ENCODE data around the gene ZBTB4.
"Not testable (repeated sequence)": the region's sequence is repeated elsewhere in the genome, so short reads cannot be mapped to it uniquely, and the experiment has no call there.

The ZBTB4 gene

DNA sequence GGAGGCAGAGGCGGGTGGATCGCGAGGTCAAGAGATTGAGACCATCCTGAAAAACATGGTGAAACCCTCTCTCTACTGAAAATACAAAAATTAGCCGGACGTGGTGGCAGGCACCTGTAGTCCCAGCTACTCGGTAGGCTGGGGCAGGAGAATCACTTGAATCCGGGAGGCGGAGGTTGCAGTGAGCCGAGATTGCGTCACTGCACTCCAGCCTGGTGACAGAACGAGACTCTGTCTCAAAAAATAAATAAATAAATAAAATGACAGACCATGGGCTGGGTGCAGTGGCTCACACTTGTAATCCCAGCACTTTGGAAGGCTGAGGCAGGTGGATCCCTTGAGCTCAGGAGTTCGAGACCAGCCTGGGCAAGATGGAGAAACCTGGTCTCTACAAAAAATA is 9.6 kb downstream of the ZBTB4 start:
- not testable (repeated sequence) for DNase-seq

DNA sequence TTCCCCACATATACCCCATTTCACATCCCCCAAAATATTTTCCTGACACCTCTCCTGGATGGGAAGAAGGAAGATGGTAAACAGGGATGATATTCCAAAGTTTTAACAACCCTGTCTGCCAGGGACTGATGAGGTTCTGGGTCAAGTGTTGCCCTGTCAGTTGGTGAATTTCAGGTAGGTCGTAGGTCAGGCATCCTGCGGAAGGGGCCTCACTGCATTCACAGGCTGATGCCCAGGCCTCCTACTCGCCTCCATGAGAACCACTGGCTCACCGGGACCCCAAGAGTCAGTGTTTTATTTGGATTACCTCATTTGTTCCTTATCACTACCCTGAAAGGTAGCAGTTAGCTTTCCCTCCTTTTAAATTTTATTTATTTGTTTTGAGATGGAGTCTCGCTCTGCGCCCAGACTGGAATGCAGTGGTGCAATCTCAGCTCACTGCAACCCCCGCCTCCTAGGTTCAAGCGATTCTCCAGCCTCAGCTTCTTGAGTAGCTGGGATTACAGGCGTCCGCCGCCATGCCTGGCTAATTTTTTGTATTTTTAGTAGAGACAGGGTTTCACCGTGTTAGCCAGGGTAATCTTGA is 10.5 kb downstream of the ZBTB4 start:
- no peak for DNase-seq

DNA sequence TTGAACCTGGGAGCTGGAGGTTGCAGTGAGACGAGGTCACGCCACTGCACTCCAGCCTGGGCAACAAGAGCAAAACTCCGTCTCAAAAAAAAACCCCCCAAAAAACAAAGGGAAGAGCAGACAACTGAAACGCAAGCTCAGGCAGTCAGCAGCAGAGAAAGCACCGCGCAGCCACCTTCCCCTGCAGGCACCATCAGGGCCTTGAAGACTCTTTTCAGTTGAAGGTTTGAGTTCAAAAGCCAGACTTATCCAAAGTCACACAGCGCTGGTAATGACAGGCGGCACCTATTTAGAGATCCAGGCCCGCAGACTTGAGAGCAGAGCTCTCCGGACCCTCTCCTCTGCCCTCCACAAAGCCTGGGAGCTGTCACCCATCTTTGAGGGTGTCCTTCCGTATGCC is 11.1 kb downstream of the ZBTB4 start:
- DNase-seq: no peak

DNA sequence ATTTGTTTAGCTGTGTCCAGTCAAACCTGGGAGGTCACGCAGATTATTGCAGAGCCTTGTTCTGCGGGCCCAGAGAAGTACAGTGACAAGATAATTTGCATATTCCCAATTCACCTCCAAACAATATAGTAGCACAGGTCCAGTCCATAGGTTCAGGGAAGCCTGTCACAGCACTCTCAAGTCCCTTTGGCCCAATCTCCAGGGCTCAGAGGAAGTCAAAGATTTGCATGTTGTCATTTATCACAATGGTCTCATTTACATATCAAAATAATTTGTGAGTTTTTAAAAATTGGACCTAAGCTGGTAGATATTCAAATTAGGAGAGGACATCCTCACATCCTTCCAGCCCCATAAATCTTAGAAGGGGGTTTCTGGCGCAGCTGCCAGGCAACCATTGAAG is 11.9 kb downstream of the ZBTB4 start:
- no peak for DNase-seq

DNA sequence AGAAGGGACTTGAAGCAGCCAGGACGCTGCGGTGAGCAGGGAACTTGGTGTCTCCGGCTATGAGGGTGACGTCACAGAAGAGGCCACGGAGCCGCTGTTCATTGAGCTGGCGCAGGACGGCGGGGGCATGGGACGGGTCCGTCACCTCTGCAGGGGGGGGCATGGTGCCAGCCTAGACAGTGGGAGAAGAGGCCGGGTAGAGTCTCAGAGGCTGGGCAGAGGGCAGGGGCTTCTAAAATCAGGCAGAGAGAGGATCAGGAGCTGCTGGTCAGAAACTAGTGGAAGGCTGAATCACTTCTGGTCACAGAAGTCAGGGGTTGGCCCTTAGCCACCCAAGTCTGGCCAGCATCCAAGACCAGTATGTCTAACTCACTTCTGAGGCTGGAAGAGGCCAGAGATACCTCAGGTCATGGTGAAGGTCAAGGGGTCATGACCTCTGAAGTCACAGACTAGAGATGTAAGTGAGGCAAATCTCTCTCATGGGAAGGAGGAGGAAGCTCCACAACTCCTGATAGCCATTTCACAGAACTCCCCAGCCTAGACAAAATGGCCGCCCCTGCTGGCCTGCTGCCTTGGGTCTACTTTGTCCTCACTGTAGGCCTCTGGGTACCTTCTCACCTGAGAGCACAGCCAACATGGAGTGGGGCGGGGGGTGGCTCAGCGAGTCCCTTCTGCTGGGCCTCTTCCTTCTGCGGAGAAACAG is 12.6 kb downstream of the ZBTB4 start:
- no peak for DNase-seq

DNA sequence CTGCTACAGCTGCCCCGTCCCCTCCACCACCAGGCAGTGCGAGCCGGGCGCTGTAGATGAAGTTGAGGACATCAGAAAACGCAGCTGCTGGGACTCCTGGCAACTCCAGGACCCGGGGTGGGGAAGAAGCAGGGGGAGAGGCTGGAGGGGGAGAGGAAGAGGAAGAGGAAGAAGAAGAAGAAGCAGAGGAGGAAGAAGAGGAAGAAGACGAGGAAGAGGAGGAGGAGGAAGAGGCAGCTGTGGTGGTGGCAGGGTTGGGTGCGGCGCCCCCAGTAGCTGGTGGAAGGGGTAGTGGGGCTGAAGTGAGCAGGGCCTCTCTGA is 13.2 kb downstream of the ZBTB4 start:
- no peak for DNase-seq

DNA sequence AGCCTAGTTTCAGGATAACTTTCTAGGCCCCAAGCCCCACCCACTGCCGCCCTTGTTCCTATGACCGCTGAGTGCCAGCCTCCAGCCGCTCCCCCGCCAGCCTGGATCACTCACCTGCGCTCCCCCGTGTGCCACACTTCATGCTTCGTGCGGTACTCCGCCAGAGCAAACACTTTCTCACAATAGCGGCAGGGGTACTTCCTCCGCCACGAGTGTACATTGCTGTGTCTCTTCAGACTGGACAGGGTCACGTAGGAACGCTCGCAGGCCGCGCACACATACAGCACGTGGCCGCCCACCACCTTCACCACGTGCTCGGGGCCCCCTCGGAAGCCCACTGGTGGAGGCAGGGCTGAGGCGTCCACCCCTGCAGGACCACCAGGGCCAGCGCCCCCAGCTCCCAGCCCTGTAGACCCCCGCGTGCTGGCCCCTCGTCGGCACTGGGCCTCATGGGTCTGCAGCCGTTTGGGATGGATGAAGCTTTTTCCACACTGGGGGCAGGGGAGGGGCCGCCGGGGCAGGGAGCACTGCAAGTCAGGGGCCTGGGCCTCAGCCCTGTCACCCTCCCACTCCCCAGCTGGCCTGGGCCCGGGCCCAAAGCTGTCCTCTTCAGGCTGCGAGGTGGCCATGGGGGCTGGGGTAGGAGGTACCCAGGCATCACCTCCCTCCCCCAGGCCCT is 13.7 kb downstream of the ZBTB4 start:
- DNase-seq: no peak

DNA sequence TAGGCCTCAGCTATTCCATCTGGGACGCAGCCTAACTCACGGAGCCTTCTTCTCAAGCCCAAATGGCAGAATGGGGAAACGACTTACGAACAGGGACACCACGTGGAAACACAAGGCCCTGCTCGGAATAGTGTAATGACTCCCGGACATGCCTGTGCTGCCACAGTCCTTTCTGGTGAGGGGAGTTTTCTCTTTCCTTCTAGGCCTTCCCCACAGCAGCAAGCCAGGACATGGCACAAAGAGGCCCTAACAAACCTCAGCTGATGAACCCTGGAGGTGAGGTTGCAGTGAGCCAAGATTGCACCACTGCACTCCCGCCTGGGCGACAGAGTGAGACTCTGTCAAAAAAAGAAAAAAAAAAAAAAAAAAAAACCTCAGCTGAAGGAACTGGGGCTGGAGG is 15.3 kb downstream of the ZBTB4 start:
- no peak for DNase-seq

DNA sequence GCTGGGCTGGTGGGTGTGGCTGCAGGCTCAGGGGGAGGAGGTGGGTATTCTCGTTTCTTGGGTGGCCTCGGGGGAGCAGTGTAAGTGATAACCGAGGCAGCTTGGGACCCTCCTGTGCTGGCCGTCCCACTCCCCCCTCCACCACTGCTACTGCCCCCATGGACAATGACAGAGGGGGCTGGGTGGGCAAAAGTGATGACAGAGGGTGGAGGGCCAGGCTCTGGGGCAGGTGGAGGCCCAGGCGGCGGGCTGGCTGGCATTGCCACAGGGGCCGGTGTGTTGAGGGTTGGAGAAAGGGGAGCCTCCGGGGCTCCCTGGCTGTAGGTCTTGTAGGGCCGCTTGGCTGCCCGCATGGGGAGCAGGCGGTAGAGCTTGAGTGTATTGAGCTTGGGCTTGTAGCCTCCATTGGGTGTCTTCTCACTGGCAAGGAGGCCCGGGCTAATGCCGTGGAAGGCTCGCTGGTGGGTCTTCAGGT is 16.0 kb downstream of the ZBTB4 start:
- no peak for DNase-seq

DNA sequence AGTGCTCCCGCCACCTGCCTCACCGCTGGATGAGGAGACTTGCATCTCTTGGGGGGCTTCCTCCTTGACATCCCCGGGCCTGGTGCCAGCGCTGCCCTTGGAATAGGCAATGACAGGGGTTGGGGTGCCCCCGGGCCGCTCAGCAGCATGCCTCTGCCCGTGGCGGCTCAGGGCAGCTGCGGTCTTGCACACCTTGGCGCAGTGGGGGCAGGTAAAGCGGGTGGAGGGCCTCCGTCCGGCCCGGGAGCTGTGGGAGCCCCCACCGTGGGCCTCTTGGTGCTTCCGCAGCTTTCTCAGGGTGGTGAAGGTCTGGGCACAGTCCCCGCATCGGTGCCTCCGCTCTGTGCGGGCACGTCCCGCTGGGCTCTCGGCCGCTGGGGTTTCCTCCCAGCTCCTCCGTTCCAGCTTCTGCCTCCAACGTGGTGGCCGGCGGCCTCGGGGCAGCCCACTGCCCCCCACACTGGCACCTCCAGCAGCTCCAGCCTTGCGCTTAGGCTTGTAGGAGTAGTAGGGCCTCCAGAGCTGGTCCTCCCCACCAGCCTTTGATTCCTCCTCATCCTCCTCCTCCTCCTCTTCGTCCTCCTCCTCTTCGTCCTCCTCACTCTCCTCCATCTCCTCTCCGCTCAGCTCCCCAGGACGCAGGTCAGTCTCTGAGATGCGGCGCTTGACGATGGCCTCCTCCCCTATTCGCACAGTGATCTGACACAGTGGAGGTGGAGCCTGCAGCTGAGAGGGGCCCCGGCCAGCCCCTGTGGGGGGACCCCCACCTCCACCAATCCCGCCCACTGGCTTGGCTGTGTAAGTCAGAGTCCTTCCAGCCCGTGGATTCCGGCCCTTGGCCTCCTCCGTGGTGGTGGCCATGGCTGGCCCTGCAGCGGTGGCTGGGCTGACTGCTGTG is 16.7 kb downstream of the ZBTB4 start:
- no peak for DNase-seq

DNA sequence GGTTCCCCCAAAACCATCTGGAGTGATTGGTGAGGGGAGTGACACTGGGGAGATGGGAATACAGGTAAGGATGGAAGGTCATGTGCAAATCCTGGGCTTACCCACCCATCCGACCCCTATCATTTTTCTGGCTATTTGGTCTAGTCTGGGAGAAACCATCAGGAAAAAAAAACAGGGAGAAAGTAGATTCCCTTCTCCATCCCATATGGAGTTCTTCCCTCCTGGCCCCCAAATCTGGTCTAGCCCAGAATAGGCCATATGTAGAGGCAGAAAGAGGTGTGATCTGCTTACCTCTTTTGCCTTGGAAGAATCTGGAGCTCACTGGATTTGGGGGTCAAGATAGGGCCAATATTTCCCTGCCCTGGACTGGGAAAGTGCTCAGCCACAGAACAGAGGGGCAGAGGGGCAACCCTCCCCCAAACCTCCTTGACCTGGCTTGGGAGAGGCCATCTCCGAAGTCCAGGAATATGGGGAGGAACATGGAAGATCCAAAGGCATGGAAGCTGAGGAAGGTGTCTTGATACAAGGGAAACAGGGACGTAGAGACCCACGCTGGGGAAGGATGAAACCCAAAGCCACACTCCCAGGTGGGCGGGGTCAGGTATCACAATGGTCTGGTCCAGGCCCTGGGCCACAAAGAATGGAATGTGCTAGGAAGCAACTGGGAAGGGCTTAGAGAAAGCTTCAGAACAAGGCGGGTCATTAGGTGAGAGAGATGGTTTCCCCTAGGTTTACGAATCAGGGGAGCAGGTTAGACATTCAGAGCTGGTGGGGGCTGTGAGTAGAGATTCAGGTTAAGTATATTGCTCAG is 18.4 kb downstream of the ZBTB4 start:
- no peak for DNase-seq

DNA sequence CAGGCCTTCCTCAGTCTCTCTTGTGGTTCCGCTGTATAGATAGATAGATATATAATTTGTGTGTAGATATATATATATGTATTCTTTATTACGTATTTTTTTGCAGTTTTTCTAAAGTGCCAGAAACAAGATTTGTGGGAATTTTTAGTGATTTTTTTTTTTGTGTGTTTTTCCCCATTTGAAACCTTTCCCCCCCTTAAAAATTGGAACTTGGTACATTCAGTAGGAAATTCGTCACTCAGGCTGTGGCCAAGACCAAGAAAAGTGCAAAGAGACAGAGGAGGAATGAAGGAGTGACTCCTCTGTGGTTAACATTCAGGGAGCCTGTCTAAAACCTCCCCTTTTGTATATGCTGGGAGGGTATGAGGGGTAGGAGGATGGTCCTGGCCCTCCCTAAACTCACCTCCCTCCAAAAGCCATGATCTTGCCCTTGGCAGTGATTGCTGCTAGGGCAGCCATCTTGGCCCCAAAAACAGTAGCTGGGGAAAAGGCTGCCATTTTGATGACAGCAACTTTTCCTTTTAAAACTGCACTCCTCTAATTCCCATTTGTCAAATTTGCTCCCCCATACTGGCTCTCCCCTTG is 19.4 kb downstream of the ZBTB4 start:
- DNase-seq: no peak

DNA sequence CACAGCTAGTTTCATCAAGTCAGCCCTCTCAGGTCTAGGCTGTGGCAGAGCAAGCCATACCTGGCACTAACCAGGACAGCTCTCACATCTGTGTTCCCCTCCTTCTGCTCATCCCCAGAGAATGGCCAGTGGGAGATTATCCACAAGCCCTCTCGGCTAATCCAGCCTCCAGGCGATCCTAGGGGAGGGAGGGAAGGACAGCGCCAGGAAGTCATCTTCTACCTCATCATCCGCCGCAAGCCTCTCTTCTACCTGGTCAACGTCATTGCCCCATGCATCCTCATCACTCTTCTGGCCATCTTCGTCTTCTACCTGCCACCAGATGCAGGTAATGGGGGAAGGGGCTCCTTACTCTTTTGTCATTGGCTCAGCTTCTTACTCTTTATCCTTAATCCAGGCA is 31.0 kb downstream of the ZBTB4 start:
- no peak for DNase-seq

DNA sequence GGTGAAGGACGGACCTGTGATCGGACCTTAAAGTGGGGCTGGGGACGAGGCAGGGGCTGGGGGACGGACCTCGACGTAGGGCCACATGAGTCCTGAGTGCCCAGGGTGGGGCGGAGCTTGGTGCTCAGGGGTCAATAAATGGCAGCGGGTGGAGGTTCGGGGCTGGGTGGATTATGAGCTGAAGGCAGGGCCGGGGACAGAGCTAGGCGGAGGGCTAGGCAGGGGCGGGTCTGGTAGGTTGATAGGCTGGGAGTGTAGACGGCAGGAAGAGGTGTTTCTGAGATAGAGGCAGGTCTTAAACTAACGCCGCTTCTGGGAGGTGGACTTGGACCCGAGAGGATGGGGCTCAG is 33.8 kb downstream of the ZBTB4 start:
- no peak for DNase-seq

DNA sequence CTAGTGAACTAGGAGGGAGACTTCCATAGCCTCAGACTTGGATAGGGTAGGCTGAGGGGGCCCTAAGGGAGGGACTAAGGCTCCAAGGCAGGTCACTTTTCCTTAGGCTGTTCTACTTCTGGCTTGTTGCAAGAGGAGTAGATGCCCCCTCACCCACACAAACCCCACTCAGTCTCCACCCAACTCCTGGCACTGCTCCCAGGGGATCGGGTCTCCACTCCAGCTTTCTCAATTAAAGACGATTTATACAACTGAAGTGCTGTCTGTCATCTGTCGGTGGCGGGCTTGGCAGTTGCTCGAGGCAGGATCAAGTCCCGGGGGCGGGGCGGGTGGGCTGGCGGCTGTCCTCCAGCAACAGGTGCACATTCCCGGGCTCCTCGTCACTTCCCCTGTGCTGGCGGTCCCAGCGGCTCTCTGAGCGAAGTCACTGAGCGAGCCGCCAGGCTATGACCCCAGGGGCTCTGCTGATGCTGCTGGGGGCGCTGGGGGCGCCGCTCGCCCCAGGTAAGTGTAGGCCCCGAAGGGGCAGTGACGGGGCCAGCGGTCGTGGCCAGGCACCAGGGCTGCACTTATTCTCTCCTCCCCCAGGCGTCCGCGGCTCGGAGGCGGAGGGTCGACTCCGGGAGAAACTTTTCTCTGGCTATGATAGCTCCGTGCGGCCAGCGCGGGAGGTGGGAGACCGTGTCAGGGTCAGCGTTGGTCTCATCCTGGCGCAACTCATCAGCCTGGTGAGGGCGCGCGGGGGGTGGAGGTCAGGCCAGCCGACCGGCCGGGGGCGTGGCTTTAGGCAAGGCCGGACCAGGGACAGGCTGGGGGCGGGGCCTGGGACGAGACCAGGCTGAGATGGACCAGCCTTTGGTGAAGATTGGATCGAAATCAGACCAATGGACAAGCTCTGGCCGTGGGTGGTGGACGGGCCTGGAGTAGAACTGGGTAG is 34.5 kb downstream of the ZBTB4 start, which contains the start of gene CHRNB1:
CHRNB1 (plus strand) TSS at position 380 of the 937 bp plus-strand sequence; CDS start at position 447, 67 bp downstream.
- DNase-seq: no peak

DNA sequence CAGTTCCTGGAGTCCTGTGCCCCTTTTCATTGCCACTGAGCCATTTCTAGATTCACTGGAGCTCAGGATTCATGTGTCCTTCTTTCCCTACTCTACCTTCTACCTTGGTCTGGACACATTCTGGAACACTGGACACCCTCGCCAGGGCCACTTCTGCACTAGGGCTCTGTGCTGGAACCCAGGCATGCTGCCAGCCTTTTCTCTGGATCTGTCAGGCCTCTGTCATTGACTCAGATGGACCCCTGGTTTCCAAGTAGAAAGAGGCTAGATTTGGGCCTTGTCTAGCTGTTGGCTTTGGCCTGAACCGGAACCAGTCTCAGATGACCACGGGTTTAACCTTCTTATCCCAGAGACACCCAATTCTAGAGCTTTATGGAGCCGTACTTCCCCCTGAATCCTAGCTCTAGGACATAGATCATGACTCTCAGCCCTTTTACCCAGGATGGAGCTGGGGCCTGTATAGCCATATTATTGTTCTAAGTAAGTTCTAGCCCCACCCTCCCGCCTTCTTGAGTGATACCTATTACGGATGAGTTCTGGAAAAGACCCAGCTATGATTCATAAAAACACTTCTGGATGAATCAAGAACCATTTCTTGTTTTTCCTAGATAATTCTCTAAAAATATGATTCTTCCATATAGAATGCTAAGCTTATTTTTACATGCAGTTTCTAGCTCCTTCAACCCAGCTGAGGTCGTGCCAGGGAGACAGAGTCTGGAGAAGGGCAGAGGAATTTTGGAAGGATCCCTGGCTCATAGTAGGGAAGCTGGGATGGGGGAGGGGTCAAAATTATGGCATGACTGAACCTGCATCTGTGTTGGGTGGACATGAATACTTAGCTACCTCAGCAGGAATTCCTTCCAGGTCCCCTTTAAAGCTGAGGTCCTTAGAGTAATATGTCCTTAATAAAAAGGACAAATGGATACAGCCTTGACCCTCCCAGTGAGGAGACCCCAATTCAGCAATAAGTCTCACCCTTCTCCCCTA is 35.6 kb downstream of the ZBTB4 start:
- no peak for DNase-seq

DNA sequence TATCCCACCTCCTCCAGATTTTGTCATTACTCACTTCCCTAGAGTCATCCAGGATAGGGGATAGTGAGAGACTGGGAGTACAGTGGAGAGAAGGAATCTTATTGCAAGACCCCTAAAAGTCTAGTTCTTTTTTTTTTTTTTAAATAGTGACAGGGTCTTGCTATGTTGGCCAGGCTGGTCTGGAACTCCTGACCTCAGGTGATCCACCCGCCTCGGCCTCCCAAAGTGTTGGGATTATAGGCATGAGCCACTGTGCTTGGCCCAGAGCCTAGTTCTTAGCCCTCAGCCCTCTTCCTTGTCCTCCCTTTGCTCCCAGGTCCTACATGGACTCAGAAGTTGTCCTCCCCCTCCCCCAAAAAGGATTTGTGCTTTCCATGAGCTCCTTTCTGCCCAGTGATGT is 37.3 kb downstream of the ZBTB4 start:
- no peak for DNase-seq

DNA sequence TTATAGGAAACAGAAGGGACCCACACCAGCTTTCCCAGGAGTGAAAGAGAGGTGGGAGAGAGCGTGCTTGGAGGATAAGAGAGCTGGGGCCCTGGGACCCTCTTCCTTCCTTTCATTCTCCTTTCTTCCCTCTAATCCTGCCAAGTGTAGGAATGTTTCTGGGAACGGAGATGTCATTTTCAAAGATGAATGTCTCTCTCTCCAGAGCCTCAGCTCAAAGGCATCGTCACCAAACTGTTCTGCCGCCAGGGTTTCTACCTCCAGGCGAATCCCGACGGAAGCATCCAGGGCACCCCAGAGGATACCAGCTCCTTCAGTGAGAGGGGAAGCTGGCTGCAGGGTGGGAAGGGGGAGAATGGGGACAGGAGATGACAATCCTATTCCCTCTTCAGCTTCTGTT is 38.2 kb downstream of the ZBTB4 start:
- no peak for DNase-seq

DNA sequence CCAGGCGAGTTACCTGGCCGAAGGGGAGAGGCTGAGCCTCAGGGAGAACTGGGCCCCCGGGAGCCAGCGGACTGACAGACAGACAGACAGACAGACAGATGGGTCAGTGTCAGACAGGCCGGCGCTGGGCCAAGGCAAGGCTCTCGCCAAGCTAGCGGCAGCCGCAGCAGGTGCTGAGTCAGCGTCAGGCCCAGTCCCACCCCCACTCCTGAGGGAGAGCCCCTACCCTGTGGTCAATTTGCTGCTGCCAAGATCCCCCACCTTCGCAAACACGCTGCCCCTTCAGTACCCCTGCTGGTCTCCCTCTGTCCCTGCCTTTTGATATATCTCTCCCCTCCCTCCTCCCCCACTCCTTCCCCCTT is 38.6 kb downstream of the ZBTB4 start:
- no peak for DNase-seq

Data from activated gamma-delta T cell (primary cell).